A549 (cell line): ENCODE results near the gene ARHGEF3.

Source experiments
- CBX2 ChIP-seq: fragments of 200-600 bp; sonication (generic); IDR thresholded peaks from 2 replicates; pipeline ENCODE4 v1.6.1; 2016; ENCODE audit warnings: low read depth, mild to moderate bottlenecking, borderline replicate concordance
- CTCF ChIP-seq: fragments of >200 bp; sonication (Bioruptor Twin); formaldehyde crosslinking; IDR thresholded peaks from 3 replicates; pipeline ENCODE4 v1.5.1; 2016
- JUN ChIP-seq, 2 experiments: fragments of >200 bp; sonication (Bioruptor Twin); formaldehyde crosslinking; IDR thresholded peaks; 2 replicates in 1 of 2; 3 replicates in 1 of 2; pipeline ENCODE4 v1.6.1; 2016 to 2017
- POLR2AphosphoS2 ChIP-seq: conservative IDR thresholded peaks from 2 replicates; pipeline ENCODE4 v1.6.1; 2012; ENCODE audit warnings: low read length, improper control_type of control experiment, inconsistent platforms
- RAD21 ChIP-seq, 2 experiments: fragments of >200 bp in 1 of 2; sonication (Bioruptor Twin) in 1 of 2; formaldehyde crosslinking in 1 of 2; IDR thresholded peaks in 1 of 2; conservative IDR thresholded peaks in 1 of 2; 2 replicates in 1 of 2; 3 replicates in 1 of 2; pipeline ENCODE4 v1.6.1; 2012 to 2018; ENCODE audit warnings: inconsistent platforms in 1 of 2
- RNF2 ChIP-seq: fragments of 200-600 bp; sonication (generic); IDR thresholded peaks from 2 replicates; pipeline ENCODE4 v1.6.1; 2016; ENCODE audit warnings: low read depth, mild to moderate bottlenecking, antibody characterized with exemption, moderate library complexity, borderline replicate concordance
- ZFP36 ChIP-seq: fragments of 450-650 bp; IDR thresholded peaks from 2 replicates; pipeline ENCODE4 v1.6.1; 2014; ENCODE audit warnings: borderline replicate concordance; ENCODE audit not compliant: partially characterized antibody
- ZSCAN20 ChIP-seq: fragments of 250-450 bp; sonication (Bioruptor Pico); IDR thresholded peaks from 2 replicates; pipeline ENCODE4 v1.8.0; 2022; ENCODE audit warnings: mild to moderate bottlenecking, moderate library complexity
- TF ChIP-seq, protein P1 (sequence below): fragments of >200 bp; sonication (Bioruptor Twin); formaldehyde crosslinking; IDR thresholded peaks from 2 replicates; pipeline ENCODE4 v1.6.1; 2016

- no peak for TF ChIP-seq ZSCAN20 (CRISPR knock-in tag)
- TF ChIP-seq RNF2, result no peak
- TF ChIP-seq JUN (IDR thresholded peaks at IDR 0.05), result no peak
- TF ChIP-seq CTCF, result no peak
- TF ChIP-seq CBX2, result no peak
- TF ChIP-seq ZFP36, result no peak
- TF ChIP-seq, protein P1, sequence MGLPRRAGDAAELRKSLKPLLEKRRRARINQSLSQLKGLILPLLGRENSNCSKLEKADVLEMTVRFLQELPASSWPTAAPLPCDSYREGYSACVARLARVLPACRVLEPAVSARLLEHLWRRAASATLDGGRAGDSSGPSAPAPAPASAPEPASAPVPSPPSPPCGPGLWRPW, result no peak
- no peak for TF ChIP-seq POLR2AphosphoS2
- TF ChIP-seq RAD21 (conservative IDR thresholded peaks at IDR 0.05 in 1 of 2, IDR thresholded peaks at IDR 0.05 in 1 of 2), result no peak
These were observed 57.7 kb downstream of the ARHGEF3 start for GRCh38 chr3:56744016-56744415.
